Upper lobe of right lung (tissue), 1 donor: ENCODE measurements around the gene GPR132. TPM values are rescaled to one million over a fixed set of nuclear protein-coding genes. Genes with fewer than 3 reads are reported as not detected.
"Not testable (repeated sequence)": the region's sequence is repeated elsewhere in the genome, so short reads cannot be mapped to it uniquely, and the experiment has no call there.

ENCODE experiments used
- ATAC-seq: fragments of 200-7000 bp; cut with Tn5 transposase; one replicate; pipeline ENCODE4 v1.9.1; 2020; ENCODE audit warnings: mild to moderate bottlenecking, moderate library complexity
- DNase-seq: peaks from one replicate; pipeline ENCODE4 v3.0.0-alpha.2; 2020
- H3K27ac ChIP-seq: fragments of 200-600 bp; one replicate; pipeline ENCODE4 v1.8.0; 2022
- H3K27me3 ChIP-seq: fragments of 200-600 bp; one replicate; pipeline ENCODE4 v1.8.0; 2022; ENCODE audit warnings: mild to moderate bottlenecking
- H3K36me3 ChIP-seq: fragments of 200-600 bp; one replicate; pipeline ENCODE4 v1.8.0; 2022
- H3K4me1 ChIP-seq: fragments of 200-600 bp; one replicate; pipeline ENCODE4 v1.8.0; 2022
- H3K4me3 ChIP-seq: fragments of 200-600 bp; one replicate; pipeline ENCODE4 v1.8.0; 2022; ENCODE audit warnings: mild to moderate bottlenecking
- H3K9me3 ChIP-seq: fragments of 200-600 bp; one replicate; pipeline ENCODE4 v1.8.0; 2022
- CTCF ChIP-seq: fragments of 200-600 bp; IDR thresholded peaks from one replicate; pipeline ENCODE4 v1.8.0; 2022; ENCODE audit warnings: antibody characterized with exemption
- intact Hi-C: fragments of 100-400 bp; cut with DNase I; formaldehyde crosslinking; loops from one replicate; pipeline ENCODE4 v1.11.0; 2022
- total RNA-seq: library from RNA; stranded (reverse); fragmentation: NEBNext Ultra II Directional; extraction: Animal tissue kit (Norgen Biotek cat#: 25700); gene quantifications from one replicate; pipeline ENCODE4 v1.2.1, GENCODE V29; 2021
- donor health status: DM: no; HTN: yes; CAD: no; lungs with severe emphysema.

The GPR132 gene
- total RNA-seq, 1 donor from 2014 or later: 6.7 TPM

- ATAC-seq (no peak), DNase-seq (no peak)
- no peaks in the 10 kb centered on the region for H3K27me3 ChIP-seq
- no peak overlapping the region for H3K27ac ChIP-seq
- H3K4me3 ChIP-seq: no peak overlapping the region
- no peak for TF ChIP-seq CTCF
- no peaks in the 10 kb centered on the region for H3K9me3 ChIP-seq
- H3K36me3 ChIP-seq: no peaks in the 10 kb centered on the region
- H3K4me1 ChIP-seq: peaks cover 9% of the 10 kb centered on the region
- intact Hi-C loops: no loop called here
These were observed 2.7 kb upstream of the GPR132 start for GRCh38 chr14:105067969-105068301.

GRCh38 chr14:105067140-105067968 is 2.1 kb upstream of the GPR132 start:
- no peak overlapping the region for H3K4me3 ChIP-seq
- H3K9me3 ChIP-seq: no peaks in the 10 kb centered on the region
- intact Hi-C loops: no loop called here
- DNase-seq (peak; percentile 64), ATAC-seq (no peak)
- no peak for TF ChIP-seq CTCF
- H3K36me3 ChIP-seq: no peaks in the 10 kb centered on the region
- H3K4me1 ChIP-seq: peaks cover 9% of the 10 kb centered on the region
- no peaks in the 10 kb centered on the region for H3K27me3 ChIP-seq
- peak overlapping the region; percentile 67 for H3K27ac ChIP-seq

- intact Hi-C loops: no loop called here
- no peak for ATAC-seq
- peak overlapping the region; percentile 67 for H3K27ac ChIP-seq
- no peak overlapping the region for H3K4me3 ChIP-seq
- H3K9me3 ChIP-seq: no peaks in the 10 kb centered on the region
- TF ChIP-seq CTCF: no peak
- H3K27me3 ChIP-seq: no peaks in the 10 kb centered on the region
- H3K36me3 ChIP-seq: no peaks in the 10 kb centered on the region
- H3K4me1 ChIP-seq: peaks cover 17% of the 10 kb centered on the region
- DNase-seq: no peak
These were observed 1.2 kb upstream of the GPR132 start for GRCh38 chr14:105066240-105067071.

- peak; percentile 18 for ATAC-seq
- H3K4me3 ChIP-seq: peak overlapping the region; percentile 42
These were observed 498 bp downstream of the GPR132 start for GRCh38 chr14:105064721-105065143.

GRCh38 chr14:105064001-105064400 is 1.2 kb downstream of the GPR132 start:
- Histone ChIP-seq H3K4me1 (peaks cover 33% of the 10 kb centered on the region), H3K36me3 (no peaks in the 10 kb centered on the region), H3K27me3 (no peaks in the 10 kb centered on the region), H3K27ac (peak overlapping the region; percentile 67), H3K4me3 (peak overlapping the region; percentile 42), H3K9me3 (no peaks in the 10 kb centered on the region)
- DNase-seq (no peak), ATAC-seq (no peak)
- TF ChIP-seq CTCF: no peak
- intact Hi-C loops: no loop called here

More at GRCh38 chr14:105064721-105065143, 498 bp downstream of the GPR132 start:
- no peak for TF ChIP-seq CTCF
- DNase-seq: peak; percentile 69
- peak overlapping the region; percentile 67 for H3K27ac ChIP-seq
- no peaks in the 10 kb centered on the region for H3K27me3 ChIP-seq
- peaks cover 28% of the 10 kb centered on the region for H3K4me1 ChIP-seq
- no peaks in the 10 kb centered on the region for H3K36me3 ChIP-seq
- intact Hi-C loops: no loop called here
- no peaks in the 10 kb centered on the region for H3K9me3 ChIP-seq

GRCh38 chr14:105063506-105063905 is 1.7 kb downstream of the GPR132 start:
- H3K36me3 ChIP-seq, ATAC-seq, H3K9me3 ChIP-seq, intact Hi-C loops, H3K27ac ChIP-seq, H3K27me3 ChIP-seq, DNase-seq: not testable (repeated sequence)
- peak overlapping the region; percentile 42 for H3K4me3 ChIP-seq
- H3K4me1 ChIP-seq: peaks cover 38% of the 10 kb centered on the region
